CD14-positive monocyte (primary cell): ENCODE data around the gene ERVH48-1. TPM values are rescaled to one million over a fixed set of nuclear protein-coding genes. Genes with fewer than 3 reads are reported as not detected.
"Not testable (repeated sequence)": the region's sequence is repeated elsewhere in the genome, so short reads cannot be mapped to it uniquely, and the experiment has no call there.

ENCODE experiments used
- DNase-seq, 3 donors: peaks; one replicate each; pipeline ENCODE4 v3.0.0-alpha.2; 2011 to 2022
- H2AFZ ChIP-seq: 2 replicates; pipeline ENCODE4 v1.6.0; 2012; ENCODE audit warnings: mild to moderate bottlenecking, low read depth, low read length, inconsistent platforms; ENCODE audit not compliant: insufficient read depth, poor library complexity, severe bottlenecking
- H3K27ac ChIP-seq, 2 donors: 1 replicate in 1 of 2; 2 replicates in 1 of 2; pipeline ENCODE4 v1.5.1; 2012 to 2013; ENCODE audit warnings: low read length in 2 of 2, control low read depth in 1 of 2, inconsistent platforms in 1 of 2, low read depth in 1 of 2, mild to moderate bottlenecking in 1 of 2
- H3K27me3 ChIP-seq, 2 donors: one replicate each; pipeline versions ENCODE4 v1.6.0 to v1.6.1; 2011 to 2013; ENCODE audit warnings: low read length in 2 of 2; ENCODE audit not compliant: control insufficient read depth in 2 of 2, insufficient read depth in 2 of 2
- H3K36me3 ChIP-seq, 2 donors: replicated peaks in 1 of 2; 1 replicate in 1 of 2; 2 replicates in 1 of 2; pipeline versions ENCODE4 v1.5.1 to v1.6.1; 2012 to 2013; ENCODE audit warnings: low read length in 2 of 2, control low read depth in 1 of 2, inconsistent platforms in 1 of 2, mild to moderate bottlenecking in 1 of 2; ENCODE audit not compliant: insufficient read depth in 2 of 2, control insufficient read depth in 1 of 2
- H3K4me1 ChIP-seq, 2 donors: 1 replicate in 1 of 2; 2 replicates in 1 of 2; pipeline versions ENCODE4 v1.5.1 to v1.6.1; 2012 to 2013; ENCODE audit warnings: low read length in 2 of 2, control low read depth in 1 of 2, inconsistent platforms in 1 of 2, mild to moderate bottlenecking in 1 of 2, moderate library complexity in 1 of 2; ENCODE audit not compliant: insufficient read depth in 2 of 2, control insufficient read depth in 1 of 2
- H3K4me2 ChIP-seq: replicated peaks from 2 replicates; pipeline ENCODE3; 2012; ENCODE audit warnings: low read length, moderate library complexity, mild to moderate bottlenecking; ENCODE audit not compliant: poor library complexity, severe bottlenecking; ENCODE audit errors: extremely low read depth
- H3K4me3 ChIP-seq, 3 experiments: fragments of 200-600 bp in 1 of 3; sonication (generic) in 1 of 3; replicated peaks in 1 of 3; 1 replicate in 2 of 3; 2 replicates in 1 of 3; pipeline ENCODE4 v1.5.1; 2011 to 2013; ENCODE audit warnings: low read length in 3 of 3, mild to moderate bottlenecking in 3 of 3, control low read depth in 2 of 3, low read depth in 2 of 3, inconsistent platforms in 1 of 3, moderate library complexity in 1 of 3
- H3K79me2 ChIP-seq: 2 replicates; pipeline ENCODE4 v1.6.0; 2012; ENCODE audit warnings: mild to moderate bottlenecking, control low read depth, inconsistent platforms, low read length, moderate library complexity; ENCODE audit not compliant: insufficient read depth
- H3K9ac ChIP-seq: 2 replicates; pipeline ENCODE4 v1.6.0; 2017; ENCODE audit warnings: low read length, mild to moderate bottlenecking; ENCODE audit not compliant: insufficient read depth, poor library complexity, severe bottlenecking
- H3K9me3 ChIP-seq, 2 donors: replicated peaks in 1 of 2; 1 replicate in 1 of 2; 2 replicates in 1 of 2; pipeline versions ENCODE4 v1.5.1 to v1.6.1; 2012 to 2013; ENCODE audit warnings: low read length in 2 of 2, control low read depth in 1 of 2; ENCODE audit not compliant: control insufficient read depth in 1 of 2, insufficient read depth in 1 of 2
- H4K20me1 ChIP-seq: 2 replicates; pipeline ENCODE4 v1.6.0; 2012; ENCODE audit warnings: mild to moderate bottlenecking, low read length, control low read depth, moderate library complexity; ENCODE audit not compliant: insufficient read depth
- H3K27ac Mint-ChIP-seq, 7 donors: one replicate each; pipeline ENCODE4 v1.8.0; 2020; ENCODE audit warnings: mild to moderate bottlenecking in 7 of 7, mixed read lengths in 7 of 7, moderate library complexity in 6 of 7, inconsistent platforms in 2 of 7
- H3K27me3 Mint-ChIP-seq, 3 donors: one replicate each; pipeline ENCODE4 v1.8.0; 2021 to 2022; ENCODE audit warnings: low read depth in 3 of 3, mild to moderate bottlenecking in 3 of 3, mixed read lengths in 3 of 3, moderate library complexity in 3 of 3, inconsistent platforms in 1 of 3
- H3K36me3 Mint-ChIP-seq, 2 donors: one replicate each; pipeline ENCODE4 v1.8.0; 2020; ENCODE audit warnings: mixed read lengths in 2 of 2, inconsistent platforms in 1 of 2, mild to moderate bottlenecking in 1 of 2
- H3K4me1 Mint-ChIP-seq: one replicate; pipeline ENCODE4 v1.8.0; 2020; ENCODE audit warnings: mild to moderate bottlenecking, mixed read lengths
- H3K4me3 Mint-ChIP-seq, 2 donors: one replicate each; pipeline ENCODE4 v1.8.0; 2020; ENCODE audit warnings: mild to moderate bottlenecking in 2 of 2, mixed read lengths in 2 of 2, moderate library complexity in 1 of 2
- H3K9me3 Mint-ChIP-seq, 7 donors: one replicate each; pipeline ENCODE4 v1.8.0; 2020 to 2022; ENCODE audit warnings: mixed read lengths in 7 of 7, mild to moderate bottlenecking in 6 of 7, moderate library complexity in 6 of 7, inconsistent platforms in 2 of 7
- CTCF ChIP-seq: fragments of 200-600 bp; IDR thresholded peaks from one replicate; pipeline ENCODE4 v1.8.0; 2022; ENCODE audit warnings: antibody characterized with exemption, mild to moderate bottlenecking
- WGBS: methylation state at CpG from one replicate; pipeline ENCODE4 v1.1.5; 2013; ENCODE audit warnings: missing lambda C conversion rate; ENCODE audit not compliant: insufficient coverage; 5-methylcytosine and 5-hydroxymethylcytosine counted together
- intact Hi-C, 2 donors: fragments of 100-400 bp; cut with micrococcal nuclease; formaldehyde crosslinking; loops; one replicate each; pipeline versions ENCODE4 v1.15.0 to v1.15.1; 2023
- polyA plus RNA-seq, 3 donors: library from polyadenylated mRNA; depleted of rRNA in 1 of 3; unstranded in 2 of 3; stranded (reverse) in 1 of 3; fragments of 300-500 nt in 2 of 3; fragments of >200 nt in 1 of 3; fragmentation: Illumina TruSeq in 2 of 3; gene quantifications; 1 replicate in 2 of 3; 2 replicates in 1 of 3; pipeline ENCODE4 v1.2.3, GENCODE V29; 2012 to 2021

ERVH48-1 gene
- polyA plus RNA-seq, 3 donors, result not detected

- H3K4me3 ChIP-seq, result no peak overlapping the region
- H3K4me1 ChIP-seq, result no peaks in the 10 kb centered on the region
- no peaks in the 10 kb centered on the region for H3K36me3 ChIP-seq
- H3K4me1 Mint-ChIP-seq, result no peaks in the 10 kb centered on the region
- H2AFZ ChIP-seq, result no peak overlapping the region
- H4K20me1 ChIP-seq, result no peaks in the 10 kb centered on the region
- no peaks in the 10 kb centered on the region for H3K9me3 ChIP-seq
- no peak for DNase-seq
- no peak overlapping the region for H3K4me3 Mint-ChIP-seq
- TF ChIP-seq CTCF, result no peak
- no peaks in the 10 kb centered on the region for H3K79me2 ChIP-seq
- no peak overlapping the region for H3K4me2 ChIP-seq
- no peaks in the 10 kb centered on the region for H3K36me3 Mint-ChIP-seq
- H3K27ac Mint-ChIP-seq, result no peak overlapping the region
- 92% methylated on average over 9 of the region's 13 CpGs for WGBS
- H3K9ac ChIP-seq, result no peak overlapping the region
- peaks cover 0 to 4% (median 3%) of the 10 kb centered on the region in 3 donors for H3K27me3 Mint-ChIP-seq
- intact Hi-C loops, result no loop called here
- no peak overlapping the region for H3K27ac ChIP-seq
- no peaks in the 10 kb centered on the region for H3K27me3 ChIP-seq
- peaks cover 0 to 16% (median 0%) of the 10 kb centered on the region in 7 donors for H3K9me3 Mint-ChIP-seq
Measured at GRCh38 chr21:42956824-42957630, 31.6 kb upstream of the ERVH48-1 start.

GRCh38 chr21:42951193-42951592 lies 25.8 kb upstream of the ERVH48-1 start:
- H3K4me3 ChIP-seq, H3K36me3 ChIP-seq, H2AFZ ChIP-seq, H3K9ac ChIP-seq, DNase-seq, intact Hi-C loops, H3K4me1 Mint-ChIP-seq, H3K27me3 ChIP-seq, H3K4me1 ChIP-seq, H3K36me3 Mint-ChIP-seq, H3K79me2 ChIP-seq, H4K20me1 ChIP-seq, H3K4me2 ChIP-seq, H3K27me3 Mint-ChIP-seq, H3K9me3 ChIP-seq, H3K4me3 Mint-ChIP-seq, H3K27ac Mint-ChIP-seq, H3K27ac ChIP-seq: not testable (repeated sequence)
- peaks cover 2 to 11% (median 5%) of the 10 kb centered on the region in 7 donors for H3K9me3 Mint-ChIP-seq
- WGBS, result no CpG with 5 or more reads among the region's 9 CpGs

- H3K27ac ChIP-seq, H3K27ac Mint-ChIP-seq, H3K27me3 ChIP-seq, H3K4me2 ChIP-seq, H3K4me1 ChIP-seq, H3K4me3 ChIP-seq, H3K27me3 Mint-ChIP-seq, H3K36me3 ChIP-seq, H3K4me1 Mint-ChIP-seq, H4K20me1 ChIP-seq, H2AFZ ChIP-seq, H3K4me3 Mint-ChIP-seq, DNase-seq, H3K79me2 ChIP-seq, H3K9me3 Mint-ChIP-seq, H3K9me3 ChIP-seq, H3K36me3 Mint-ChIP-seq, intact Hi-C loops, H3K9ac ChIP-seq: not testable (repeated sequence)
- WGBS, result 96% methylated on average over 8 of the region's 13 CpGs
Measured at GRCh38 chr21:42949094-42949755, 23.8 kb upstream of the ERVH48-1 start.
